Stimulated activated CD8-positive, alpha-beta memory T cell treated with anti-CD3 and anti-CD28 coated beads, Interleukin-12 subunit alpha, Interleukin-12 subunit beta, amount 100 ng/mL, for 4 hours (primary cell): Measurements from ENCODE around the gene RETREG3.

Experiments
- DNase-seq: peaks from one replicate; pipeline ENCODE4 v3.0.0-alpha.2; 2020; ENCODE audit warnings: low read depth

RETREG3 gene

GRCh38 chr17:42612013-42612412 is 2.8 kb upstream of the RETREG3 start:
- no peak for DNase-seq

DNA sequence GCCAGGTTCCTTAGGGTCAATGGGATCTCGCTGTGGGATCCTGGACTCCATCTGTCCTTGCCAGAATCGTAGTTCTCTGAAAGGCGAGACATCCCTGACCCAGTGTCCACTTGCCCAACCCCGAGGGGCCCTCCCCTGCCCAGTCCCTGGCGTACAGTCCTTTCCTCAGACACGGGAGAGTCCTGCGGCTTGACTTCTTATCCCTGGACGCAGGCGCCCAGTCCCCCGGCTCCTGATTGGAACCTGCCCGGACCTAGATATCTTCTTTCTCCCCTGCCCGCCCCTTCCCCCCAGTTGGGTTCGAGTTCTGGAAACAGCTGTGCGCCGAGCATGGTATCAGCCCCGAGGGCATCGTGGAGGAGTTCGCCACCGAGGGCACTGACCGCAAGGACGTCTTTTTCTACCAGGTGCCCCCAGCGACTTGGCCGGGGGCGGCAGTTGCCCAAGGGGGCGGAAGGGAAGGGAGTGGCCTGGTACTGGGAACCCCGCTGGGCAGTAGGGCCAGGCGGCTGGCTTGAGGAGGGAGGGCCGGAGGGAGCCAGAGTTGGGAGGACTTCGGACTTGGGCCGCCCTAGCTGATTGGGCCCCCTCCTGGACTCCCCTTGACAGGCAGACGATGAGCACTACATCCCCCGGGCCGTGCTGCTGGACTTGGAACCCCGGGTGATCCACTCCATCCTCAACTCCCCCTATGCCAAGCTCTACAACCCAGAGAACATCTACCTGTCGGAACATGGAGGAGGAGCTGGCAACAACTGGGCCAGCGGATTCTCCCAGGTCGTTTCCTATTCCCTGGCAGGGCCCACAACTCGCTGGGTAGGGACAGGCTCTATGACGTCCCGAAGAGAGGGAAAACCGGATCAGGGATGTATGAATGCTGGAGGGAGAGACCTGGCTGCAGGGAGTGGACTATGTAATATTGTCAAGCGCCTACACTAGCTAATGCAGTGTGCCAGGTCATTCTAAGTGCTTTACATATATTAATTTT is 934 bp upstream of the RETREG3 start:
- DNase-seq: peak; percentile 6

GRCh38 chr17:42608305-42609181 is 631 bp downstream of the RETREG3 start:
- no peak for DNase-seq

- DNase-seq: no peak
Observed at GRCh38 chr17:42607769-42608168, 1.4 kb downstream of the RETREG3 start.

DNA sequence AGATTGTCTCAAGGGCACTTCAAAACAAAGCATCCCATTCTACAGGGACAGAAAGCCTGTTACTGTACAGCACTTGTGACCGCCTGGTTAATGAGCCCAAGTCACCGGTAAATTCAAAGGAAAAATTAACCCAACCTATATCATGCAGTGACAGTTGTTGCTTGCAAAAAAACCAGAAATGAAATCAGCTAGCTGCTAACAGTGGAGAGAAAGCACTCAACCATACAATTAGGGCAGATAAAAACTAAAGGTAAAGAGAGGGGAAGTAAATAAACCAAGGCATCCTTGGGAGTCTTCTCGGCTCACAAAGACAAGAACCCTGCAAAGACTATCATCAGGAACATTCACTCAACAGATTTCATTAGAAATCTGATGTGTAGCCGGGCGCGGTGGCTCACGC is 5.9 kb downstream of the RETREG3 start:
- DNase-seq: no peak

GRCh38 chr17:42598905-42599304 is 10.3 kb downstream of the RETREG3 start:
- no peak for DNase-seq

DNA sequence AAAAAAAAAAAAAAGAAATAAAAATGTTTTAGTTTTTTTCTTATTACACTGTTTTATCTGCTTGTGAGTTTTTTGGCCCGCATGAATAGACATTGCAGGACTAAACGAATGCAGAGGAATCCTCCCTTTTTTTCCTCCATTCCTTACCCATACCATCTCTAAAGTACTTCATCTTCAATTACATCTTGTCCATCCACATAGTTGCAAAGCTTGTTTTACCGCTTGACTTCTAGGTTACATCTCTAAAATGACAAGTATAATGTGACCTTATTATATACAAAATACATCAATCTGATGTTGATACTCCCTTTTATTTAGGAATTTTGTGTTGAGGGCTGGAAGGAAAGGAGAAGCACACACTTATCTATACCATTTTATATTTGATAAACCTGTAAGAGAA is 12.8 kb downstream of the RETREG3 start:
- DNase-seq: no peak

- DNase-seq: no peak
Observed at GRCh38 chr17:42591411-42591810, 17.8 kb downstream of the RETREG3 start.

DNA sequence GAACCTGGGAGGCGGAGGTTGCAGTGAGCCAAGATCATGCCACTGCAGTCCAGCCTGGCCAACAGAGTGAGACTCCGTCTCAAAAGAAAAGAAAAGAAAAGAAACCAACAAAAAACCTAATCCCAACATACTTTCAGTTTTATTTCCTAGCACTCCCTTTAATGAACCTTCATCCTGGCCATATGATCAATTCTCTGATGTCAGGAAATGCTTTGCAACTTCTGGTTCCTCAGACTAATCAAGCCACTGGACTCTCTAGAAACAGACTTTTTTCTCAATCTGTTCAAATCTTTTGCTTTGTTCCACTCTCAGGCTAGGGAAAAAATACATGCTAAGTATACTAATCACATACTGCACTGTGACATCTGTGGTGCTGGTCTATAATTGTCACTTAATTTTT is 18.3 kb downstream of the RETREG3 start:
- DNase-seq: no peak

- DNase-seq: no peak
Observed at GRCh38 chr17:42586514-42587230, 22.5 kb downstream of the RETREG3 start.

- no peak for DNase-seq
Observed at GRCh38 chr17:42585353-42585752, 23.8 kb downstream of the RETREG3 start.

DNA sequence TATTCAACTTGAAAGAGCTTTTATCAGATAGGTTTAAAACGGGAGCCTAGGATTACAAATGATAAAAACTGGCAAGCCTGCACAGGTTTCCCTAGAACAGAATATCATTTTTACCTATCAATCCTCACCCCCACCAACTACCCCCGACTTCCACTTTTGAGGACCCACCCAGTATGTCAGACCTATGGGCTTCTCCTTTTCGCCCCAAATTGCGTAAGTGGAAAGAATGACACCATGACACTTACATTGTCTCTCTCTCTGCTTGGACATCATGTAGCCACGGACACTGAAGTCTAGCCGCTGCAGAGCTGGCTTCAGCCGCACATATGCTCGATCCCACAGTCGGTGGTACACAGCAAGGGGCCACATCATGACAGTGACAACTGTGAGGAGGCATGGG is 24.3 kb downstream of the RETREG3 start:
- no peak for DNase-seq

DNA sequence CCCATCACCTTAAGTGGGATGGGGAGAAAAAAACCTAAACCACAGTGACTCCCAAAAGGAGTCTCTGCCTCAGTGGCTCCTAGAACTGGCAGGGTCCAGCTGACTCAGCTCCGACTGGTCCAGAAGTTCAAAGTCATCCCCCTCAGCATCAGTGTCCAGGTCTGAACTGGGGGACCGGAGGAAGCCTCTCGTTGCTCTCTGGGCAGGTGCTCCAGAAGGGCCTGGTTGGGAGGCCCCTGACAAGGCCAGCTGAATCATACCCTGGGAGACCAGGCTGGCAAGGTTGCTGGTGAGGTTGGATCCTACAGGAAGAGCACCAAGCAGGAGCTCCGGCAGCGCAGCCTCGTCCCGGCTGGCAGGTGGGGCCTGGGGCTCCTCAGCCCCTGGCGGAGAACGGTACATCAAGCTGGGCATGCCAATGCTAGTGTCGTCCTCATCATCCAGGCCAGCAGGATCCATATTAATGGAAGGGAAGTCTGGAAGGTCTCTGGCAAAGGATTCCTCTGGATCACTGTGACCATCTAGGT is 27.4 kb downstream of the RETREG3 start:
- DNase-seq: no peak

DNA sequence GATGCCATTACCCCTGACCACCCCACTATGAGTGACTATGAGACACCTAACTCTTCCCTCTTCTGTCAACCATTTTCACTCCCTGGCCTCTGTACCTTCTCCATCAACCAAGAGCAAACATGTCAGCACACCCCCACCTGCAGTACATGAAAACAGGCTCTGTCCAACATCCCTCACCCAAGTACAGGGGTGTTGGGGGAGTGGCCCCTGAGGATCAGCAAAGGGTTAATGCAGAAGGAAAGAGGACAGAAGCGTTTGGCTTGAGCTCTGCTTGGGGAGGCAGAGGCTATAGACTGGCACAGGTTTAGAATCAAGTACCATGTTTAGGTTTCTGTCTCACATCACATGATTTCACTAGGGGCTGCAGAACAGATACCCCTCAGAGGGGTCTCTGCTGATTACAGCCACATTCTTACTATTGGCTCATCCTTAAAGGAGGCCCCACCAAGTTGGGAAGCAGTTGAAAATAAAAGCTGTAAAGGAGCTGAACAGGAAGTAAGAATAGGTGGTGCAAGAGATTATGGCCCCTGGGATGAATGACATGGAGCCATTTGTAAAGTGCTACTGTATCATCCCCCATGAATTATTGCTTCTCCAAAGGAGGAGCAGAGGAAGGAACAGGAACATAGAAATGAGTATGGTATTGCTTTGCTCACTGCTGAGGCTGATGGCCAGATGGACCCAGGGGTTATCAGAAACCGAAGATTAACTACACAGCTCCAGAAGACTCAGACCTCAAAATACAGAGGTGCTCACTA is 29.2 kb downstream of the RETREG3 start:
- no peak for DNase-seq

- DNase-seq: peak; percentile 47
Observed at GRCh38 chr17:42578282-42578869, 30.8 kb downstream of the RETREG3 start.

- DNase-seq: peak; percentile 83
Observed at GRCh38 chr17:42577532-42578281, 31.5 kb downstream of the RETREG3 start, which contains the start of gene PSMC3IP. TSS of gene PSMC3IP (minus strand) at chr17:42577729. CDS start at chr17:42577686, 43 bp downstream.

DNA sequence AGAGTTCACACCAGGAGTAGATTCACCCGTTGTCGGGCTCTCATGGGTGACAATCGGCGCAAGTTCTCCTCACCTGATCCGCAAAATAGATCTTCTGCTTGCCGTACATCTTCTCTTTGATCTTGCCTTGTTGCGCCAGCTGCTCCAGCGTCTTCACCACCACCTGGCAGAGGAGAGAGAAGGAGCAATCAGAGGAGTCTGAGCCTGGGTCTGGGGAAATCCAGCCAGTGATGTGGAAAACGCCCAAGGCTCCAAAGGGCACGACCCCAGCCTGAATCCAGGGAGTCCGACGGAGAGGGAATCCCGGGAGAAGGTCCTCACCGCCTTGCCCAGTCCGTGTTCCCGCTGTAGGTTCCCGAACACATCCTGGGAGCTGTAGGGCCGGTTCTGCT is 32.0 kb downstream of the RETREG3 start:
- no peak for DNase-seq

- DNase-seq: no peak
Observed at GRCh38 chr17:42574463-42574862, 34.7 kb downstream of the RETREG3 start.

GRCh38 chr17:42573095-42573494 is 36.1 kb downstream of the RETREG3 start:
- no peak for DNase-seq
